NCI-H1417 treated with DMSO at 0.1 percent for 48 hours (cell line): ENCODE data around the gene FOSL1.

Source experiments
- DNase-seq: peaks from one replicate; lab custom pipeline; 2025; lab: John Stamatoyannopoulos, UW

The FOSL1 gene

DNA sequence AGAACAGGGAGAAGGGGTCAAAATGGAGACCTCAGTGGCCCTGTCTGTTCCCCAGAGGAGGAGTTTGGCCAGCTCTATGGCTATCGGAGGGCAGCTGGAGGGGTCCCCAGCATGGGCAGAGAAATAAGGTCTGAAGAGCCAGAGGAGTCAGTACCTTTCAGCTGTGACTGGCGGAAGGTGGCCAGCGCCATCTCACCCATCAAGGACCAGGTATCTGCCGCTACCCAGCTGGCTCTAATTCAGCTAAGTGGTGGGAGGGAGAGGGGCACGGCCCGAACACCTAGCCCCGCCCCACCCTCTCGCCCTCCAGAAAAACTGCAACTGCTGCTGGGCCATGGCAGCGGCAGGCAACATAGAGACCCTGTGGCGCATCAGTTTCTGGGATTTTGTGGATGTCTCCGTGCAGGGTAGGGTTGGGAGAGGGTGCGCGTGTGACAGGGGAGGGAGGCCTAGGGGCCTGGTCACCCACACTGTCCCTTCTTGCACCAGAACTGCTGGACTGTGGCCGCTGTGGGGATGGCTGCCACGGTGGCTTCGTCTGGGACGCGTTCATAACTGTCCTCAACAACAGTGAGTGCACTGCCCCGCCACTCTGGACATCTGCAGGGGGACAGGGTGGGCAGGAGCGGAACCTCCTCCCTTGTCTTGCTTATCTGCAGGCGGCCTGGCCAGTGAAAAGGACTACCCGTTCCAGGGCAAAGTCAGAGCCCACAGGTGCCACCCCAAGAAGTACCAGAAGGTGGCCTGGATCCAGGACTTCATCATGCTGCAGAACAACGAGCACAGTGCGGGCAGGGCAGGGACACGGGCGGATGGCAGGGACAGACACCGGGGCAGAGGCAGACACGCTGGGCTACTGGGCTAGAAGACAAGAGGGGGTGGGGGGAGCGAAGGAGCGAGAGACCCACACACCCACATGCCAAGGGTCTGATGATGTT is 17.8 kb downstream of the FOSL1 start:
- DNase-seq: no peak

DNA sequence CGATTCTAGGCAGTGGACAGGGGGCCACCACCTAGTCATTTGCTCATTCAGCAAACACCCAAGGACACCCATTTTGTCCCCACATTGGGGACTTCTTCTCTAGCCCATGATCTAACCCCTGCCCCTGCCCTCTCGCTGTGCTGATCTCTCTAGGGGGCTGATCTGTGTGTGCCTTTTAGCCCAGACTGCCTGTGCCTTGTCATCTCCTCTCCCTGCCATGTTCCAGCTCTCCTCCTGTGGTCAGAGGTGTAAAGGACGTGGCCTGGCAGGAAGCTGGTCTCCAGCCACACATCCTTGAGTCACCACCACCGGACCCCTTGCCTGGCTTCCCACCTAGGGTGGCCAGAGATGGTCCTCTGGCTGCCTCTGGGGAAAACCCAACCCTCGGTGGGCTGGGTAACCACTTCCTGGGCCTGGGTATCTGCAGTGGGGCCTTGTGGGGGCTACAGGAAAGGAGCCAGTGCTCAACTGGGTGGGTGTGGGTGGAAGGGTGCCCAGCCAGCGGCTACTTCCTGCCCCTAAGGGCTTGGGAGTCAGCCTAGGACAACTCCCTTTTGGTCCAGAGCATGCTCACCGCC is 19.3 kb downstream of the FOSL1 start:
- DNase-seq: no peak

DNA sequence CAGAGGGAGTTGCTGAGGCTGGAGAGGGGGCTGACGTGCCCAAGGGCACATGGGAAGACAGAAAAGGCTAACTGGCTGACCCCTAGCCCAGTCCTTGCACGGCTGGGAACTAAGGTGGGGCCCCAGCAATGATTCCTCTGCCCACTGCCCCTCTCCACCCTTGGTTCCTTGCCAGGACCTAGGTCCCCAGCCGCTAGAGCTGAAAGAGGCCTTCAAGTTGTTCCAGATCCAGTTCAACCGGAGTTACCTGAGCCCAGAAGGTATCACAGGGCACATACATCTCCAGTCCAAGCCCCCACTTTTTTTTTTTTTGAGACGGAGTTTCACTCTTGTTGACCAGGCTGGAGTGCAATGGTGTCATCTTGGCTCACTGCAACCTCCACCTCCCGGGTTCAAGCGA is 20.2 kb downstream of the FOSL1 start:
- no peak for DNase-seq

- no peak for DNase-seq
Observed at GRCh38 chr11:65879617-65880016, 20.6 kb downstream of the FOSL1 start, which contains the start of gene CTSW. TSS of gene CTSW (plus strand) at chr11:65879837. CDS start at chr11:65879855, 18 bp downstream.

DNA sequence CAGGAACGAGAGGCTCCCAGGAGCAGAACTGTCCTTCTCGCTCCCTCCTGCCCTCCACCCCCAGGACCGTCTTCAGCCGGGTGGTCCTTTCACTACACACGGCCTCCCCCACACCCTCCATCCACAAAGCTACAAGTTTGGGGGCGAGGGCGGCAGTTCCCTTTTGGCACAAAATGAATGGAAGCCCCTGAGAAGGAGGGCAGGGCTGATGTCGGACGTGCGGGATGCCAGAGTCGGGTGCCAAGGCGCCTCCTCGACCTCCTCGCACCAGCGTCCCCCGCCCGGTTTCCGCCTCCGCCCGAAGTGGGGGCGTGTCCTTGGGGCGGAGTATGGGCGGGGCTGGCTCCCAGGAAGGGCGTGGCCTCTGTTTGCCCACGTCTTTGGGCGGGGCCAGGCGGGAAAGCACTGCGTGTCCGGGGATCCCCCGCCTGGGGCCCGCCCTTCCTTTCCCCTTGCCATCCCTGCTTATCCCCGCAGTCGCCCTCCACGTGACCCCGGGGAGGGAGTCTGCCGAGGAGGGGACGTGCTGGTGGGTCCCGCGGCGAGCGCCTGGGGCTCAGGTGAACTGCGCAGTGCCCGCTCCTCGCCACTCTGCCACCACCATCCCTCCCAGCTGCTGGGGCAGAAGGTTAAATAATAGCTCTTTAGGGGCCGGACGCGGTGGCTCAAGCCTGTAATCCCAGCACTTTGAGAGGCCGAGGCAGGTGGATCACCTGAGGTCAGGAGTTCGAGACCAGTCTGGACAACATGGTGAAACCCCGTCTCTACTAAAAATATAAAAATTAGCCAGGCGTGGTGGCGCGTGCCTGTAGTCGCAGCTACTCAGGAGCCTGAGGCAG is 26.7 kb downstream of the FOSL1 start:
- peak; percentile 82 for DNase-seq

- no peak for DNase-seq
Observed at GRCh38 chr11:65872586-65873317, 27.4 kb downstream of the FOSL1 start, which contains the start of gene EFEMP2. TSS of gene EFEMP2 (minus strand) at chr11:65872800. CDS start at chr11:65872354, 446 bp downstream.

- no peak for DNase-seq
Observed at GRCh38 chr11:65871811-65872548, 28.2 kb downstream of the FOSL1 start.

DNA sequence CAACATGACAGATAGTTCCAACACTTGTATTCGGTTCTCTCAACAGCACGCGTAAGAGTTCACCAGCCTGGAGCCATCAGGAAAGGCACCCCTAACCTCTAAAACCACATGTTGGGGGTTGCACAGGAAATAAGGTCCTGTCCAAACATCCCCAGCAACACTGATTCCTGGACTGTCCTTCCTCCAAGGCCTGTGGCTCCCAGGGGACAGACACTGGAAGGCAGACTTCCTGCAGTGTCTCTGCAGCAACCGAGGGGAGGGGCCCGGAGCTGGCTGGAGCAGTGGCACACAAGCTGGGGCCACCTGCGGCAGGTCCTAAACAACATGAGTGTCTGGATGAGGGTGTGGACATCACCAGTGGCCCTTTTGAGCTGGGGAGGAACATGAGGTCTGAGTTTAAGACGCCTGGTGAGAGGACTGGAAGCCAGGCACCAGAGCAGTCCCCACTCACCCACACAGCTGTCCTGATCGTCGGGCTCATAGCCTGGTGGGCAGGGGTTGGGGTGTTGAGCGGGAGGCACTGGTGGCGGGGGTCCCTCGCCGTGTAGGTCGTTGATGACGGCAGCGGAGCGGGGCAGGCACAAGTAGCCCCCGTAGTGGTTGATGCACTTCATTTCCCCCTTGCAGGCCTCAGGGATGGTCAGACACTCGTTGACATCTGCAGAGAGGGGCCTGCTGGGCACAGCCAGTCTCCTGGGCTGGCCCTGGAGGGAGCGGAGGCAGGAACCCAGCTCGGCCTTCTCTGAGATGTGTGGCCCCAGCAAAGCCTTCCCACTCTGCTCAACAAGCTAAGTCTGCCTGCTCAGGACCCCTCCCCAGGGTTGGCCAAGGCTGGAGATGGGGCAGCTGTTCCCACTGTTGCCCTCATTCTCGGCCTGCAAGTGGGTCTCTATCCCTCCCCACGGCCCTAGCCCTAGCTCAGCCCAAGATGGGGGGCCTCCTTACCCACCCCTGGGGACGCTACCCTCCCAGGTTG is 29.2 kb downstream of the FOSL1 start:
- DNase-seq: no peak

DNA sequence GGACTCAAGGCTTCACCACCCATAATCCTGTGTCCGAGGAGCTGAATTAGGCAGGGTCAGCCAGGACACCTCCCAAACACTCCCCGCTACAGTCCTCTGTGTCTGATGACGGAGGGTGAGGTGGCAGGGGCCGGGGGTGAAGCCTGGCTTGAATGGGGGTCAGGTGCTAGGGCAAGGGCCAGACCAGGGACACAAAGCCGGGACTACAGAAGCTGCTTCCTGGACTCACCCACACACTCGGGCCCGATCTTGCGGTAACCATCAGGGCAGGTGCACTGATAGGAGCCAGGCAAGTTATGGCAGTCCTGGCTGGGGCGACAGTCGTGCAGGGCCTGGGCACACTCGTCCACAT is 29.9 kb downstream of the FOSL1 start:
- no peak for DNase-seq

DNA sequence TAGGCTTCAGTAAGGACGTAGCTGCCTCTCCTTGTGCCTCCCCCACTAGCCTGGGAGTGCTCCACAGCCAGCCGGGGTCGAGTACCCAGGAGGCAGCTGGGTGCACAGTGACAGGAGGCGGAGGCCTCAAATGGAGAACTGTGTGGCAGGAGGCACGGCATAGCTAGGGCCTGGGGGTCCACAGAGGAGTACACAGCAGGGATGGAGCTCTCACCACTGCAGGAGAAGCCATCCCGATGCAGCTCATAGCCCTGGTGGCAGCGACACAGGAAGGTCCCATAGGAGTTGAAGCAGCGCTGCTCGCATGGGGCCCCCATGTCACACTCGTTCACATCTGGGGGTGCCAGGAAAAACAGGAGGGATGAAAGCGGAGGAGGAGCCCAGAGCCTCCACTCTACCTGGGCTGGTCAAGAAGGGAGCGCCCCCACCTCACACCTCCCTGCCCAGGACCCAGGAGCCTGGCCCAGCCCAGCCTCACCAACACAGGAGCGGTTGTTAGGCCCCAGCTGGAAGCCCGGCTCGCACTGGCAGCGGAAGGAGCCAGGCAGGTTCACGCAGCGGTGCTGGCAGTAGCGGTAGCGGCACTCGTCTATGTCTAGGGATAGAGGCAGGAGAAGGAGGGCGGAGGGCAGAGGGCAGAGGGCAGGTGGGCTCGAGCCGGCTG is 30.4 kb downstream of the FOSL1 start:
- DNase-seq: no peak

- no peak for DNase-seq
Observed at GRCh38 chr11:65868907-65869306, 31.3 kb downstream of the FOSL1 start.

DNA sequence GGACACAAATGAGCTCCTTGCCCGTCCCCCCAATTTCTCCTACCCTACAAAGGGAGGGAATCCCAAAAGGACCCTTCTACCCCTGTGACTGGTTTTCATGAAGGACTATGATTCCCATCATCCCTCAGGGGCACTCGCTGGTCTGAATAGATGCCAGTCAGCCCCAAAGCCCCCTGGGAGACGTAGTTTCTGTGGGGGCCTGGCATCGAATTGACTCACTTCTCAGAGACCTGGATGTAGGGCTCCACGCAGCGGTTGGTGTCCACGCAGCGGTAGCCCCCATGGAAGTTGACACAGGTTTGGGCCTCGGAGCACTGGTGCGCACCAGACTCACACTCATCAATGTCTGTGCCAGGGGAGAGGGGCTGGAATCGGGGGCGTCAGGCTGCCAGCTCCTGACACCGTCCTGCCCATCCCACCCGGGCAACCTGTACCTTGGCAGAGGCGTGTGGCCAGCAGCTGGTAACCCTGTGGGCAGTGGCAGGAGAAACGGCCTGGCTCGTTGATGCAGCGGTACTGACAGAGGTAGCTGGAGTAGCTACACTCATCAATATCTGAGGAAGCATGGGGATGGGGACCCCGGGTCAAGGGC is 32.0 kb downstream of the FOSL1 start:
- DNase-seq: no peak

DNA sequence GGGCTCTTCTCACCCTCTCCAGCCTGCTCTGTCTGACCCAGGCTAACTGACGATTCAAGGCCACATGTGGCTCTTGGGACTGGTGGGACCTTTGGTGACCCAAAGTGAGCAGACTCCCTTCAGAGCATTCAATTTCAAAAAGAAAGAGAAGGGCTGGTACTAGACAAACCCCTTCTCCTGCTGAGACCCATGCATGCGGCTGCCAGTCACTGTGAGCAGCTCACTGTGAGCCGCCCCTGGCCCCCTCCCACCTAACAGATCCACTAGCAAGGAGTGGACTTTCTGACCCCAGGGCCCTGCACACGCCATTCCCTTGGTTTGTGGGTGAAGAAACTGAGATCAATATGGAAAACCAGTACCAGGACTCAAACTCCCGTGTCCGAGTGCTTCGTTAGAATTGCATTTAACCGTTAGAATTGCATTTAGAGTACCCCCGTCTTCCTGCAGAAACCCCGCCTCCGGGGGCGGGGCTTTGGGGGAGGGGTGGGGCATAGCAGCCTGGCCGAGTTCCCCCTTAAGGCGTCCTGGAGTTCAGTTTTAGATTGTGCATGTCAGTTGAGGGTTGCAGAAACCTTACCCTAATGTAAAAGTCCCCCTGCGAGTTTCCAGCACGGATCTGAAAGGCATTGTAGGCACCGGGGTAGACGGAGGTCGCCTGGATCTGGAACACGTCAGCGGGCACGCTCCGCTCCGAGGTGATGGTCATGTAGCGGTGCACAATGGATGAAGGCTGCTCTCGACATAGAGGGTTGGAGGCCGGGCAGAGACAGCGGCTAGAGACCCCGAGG is 32.7 kb downstream of the FOSL1 start:
- no peak for DNase-seq

GRCh38 chr11:65866509-65867283 is 33.5 kb downstream of the FOSL1 start:
- no peak for DNase-seq

DNA sequence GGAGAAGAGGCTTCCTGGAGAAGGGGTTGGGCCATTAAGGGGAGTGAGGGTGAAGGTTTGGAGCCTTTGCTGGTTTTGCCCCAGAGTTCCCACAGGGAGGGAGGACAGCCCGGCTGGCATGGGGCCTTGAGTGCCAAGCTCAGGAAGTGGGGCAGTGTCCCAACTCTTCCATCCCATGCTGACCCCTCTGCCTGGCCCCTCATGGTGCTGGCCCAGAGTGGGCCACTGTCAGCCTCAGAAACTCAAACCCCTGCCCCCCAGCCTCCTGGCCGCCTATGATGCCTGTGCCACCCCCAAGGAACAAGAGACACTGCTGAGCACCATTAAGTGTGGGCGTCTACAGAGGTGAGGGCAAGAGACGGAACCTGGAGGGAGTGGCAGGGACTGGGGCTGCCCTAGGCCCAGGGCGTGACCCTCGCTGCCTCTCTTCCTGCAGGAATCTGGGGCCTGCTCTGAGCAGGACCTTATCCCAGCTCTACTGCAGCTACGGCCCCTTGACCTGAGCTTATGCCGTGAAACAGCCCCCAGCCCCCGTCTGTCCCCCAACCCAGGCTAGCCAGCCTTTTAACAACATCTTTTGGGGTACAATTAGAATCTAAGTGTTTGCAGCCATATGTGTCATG is 34.5 kb downstream of the FOSL1 start:
- no peak for DNase-seq

- DNase-seq: no peak
Observed at GRCh38 chr11:65864706-65865471, 35.3 kb downstream of the FOSL1 start.
